IMR-90 (cell line): ENCODE results near the gene JAK1. TPM values are rescaled to one million over a fixed set of nuclear protein-coding genes. Genes with fewer than 3 reads are reported as not detected.

ENCODE experiments used
- ATAC-seq: fragments of 200-7000 bp; cut with Tn5 transposase; 2 replicates; pipeline ENCODE4 v1.9.1; 2020; ENCODE audit warnings: low read depth, mild to moderate bottlenecking, moderate library complexity
- BruUV-seq: library from RNA; stranded (reverse); fragments of 400-500 nt; replicated peaks from 2 replicates; lab custom pipeline; 2021; lab: Mats Ljungman, UMichigan
- CTCF ChIA-PET: fragments of 300-600 bp; formaldehyde crosslinking; extraction: SDS; loops from one replicate; lab custom pipeline; 2021; ENCODE audit warnings: antibody characterized with exemption; lab: Yijun Ruan, JAX
- POLR2A ChIA-PET: fragments of 300-600 bp; sonication (Branson Sonifier 250); formaldehyde crosslinking; loops from one replicate; lab custom pipeline; 2022; ENCODE audit warnings: antibody characterized with exemption; ENCODE audit not compliant: unreplicated experiment; lab: Charles Lee
- DNase-seq: peaks from one replicate; pipeline ENCODE4 v3.0.0; 2013
- H2AFZ ChIP-seq: replicated peaks from 2 replicates; pipeline ENCODE3; 2013; ENCODE audit warnings: low read length, mild to moderate bottlenecking; ENCODE audit not compliant: poor library complexity
- H2AK5ac ChIP-seq: 2 replicates; pipeline ENCODE4 v1.6.1; 2013; ENCODE audit warnings: low read depth, low read length, inconsistent platforms
- H2AK9ac ChIP-seq: replicated peaks from 2 replicates; pipeline ENCODE3; 2013; ENCODE audit warnings: mild to moderate bottlenecking, low read depth, low read length, moderate library complexity; ENCODE audit not compliant: poor library complexity
- H2BK120ac ChIP-seq: 2 replicates; pipeline ENCODE4 v1.6.1; 2013; ENCODE audit warnings: low read depth, low read length, inconsistent platforms
- H2BK15ac ChIP-seq: 3 replicates; pipeline ENCODE4 v1.6.1; 2013; ENCODE audit warnings: low read depth, low read length, inconsistent platforms
- H2BK20ac ChIP-seq: 2 replicates; pipeline ENCODE4 v1.6.1; 2013; ENCODE audit warnings: low read depth, mild to moderate bottlenecking, inconsistent platforms, low read length, moderate library complexity
- H2BK5ac ChIP-seq: 2 replicates; pipeline ENCODE4 v1.6.1; 2013; ENCODE audit warnings: mild to moderate bottlenecking, low read depth, low read length, inconsistent platforms; ENCODE audit not compliant: poor library complexity, severe bottlenecking
- H3K14ac ChIP-seq: replicated peaks from 2 replicates; pipeline ENCODE4 v1.6.1; 2013; ENCODE audit warnings: low read depth, low read length, inconsistent platforms
- H3K18ac ChIP-seq: 2 replicates; pipeline ENCODE4 v1.6.1; 2013; ENCODE audit warnings: low read depth, low read length, control low read depth
- H3K23ac ChIP-seq: 2 replicates; pipeline ENCODE4 v1.6.1; 2013; ENCODE audit warnings: low read depth, low read length, inconsistent platforms
- H3K27ac ChIP-seq: 2 replicates; pipeline ENCODE4 v1.5.1; 2013; ENCODE audit warnings: mild to moderate bottlenecking, control low read depth, low read length; ENCODE audit not compliant: insufficient read depth
- H3K27me3 ChIP-seq: 2 replicates; pipeline ENCODE4 v1.6.1; 2013; ENCODE audit warnings: low read length; ENCODE audit not compliant: control insufficient read depth, insufficient read depth
- H3K36me3 ChIP-seq: 2 replicates; pipeline ENCODE4 v1.6.1; 2013; ENCODE audit warnings: low read length, mixed read lengths; ENCODE audit not compliant: control insufficient read depth, insufficient read depth
- H3K4ac ChIP-seq: 2 replicates; pipeline ENCODE4 v1.6.1; 2013; ENCODE audit warnings: low read depth, low read length, inconsistent platforms
- H3K4me1 ChIP-seq: 2 replicates; pipeline ENCODE4 v1.6.1; 2013; ENCODE audit warnings: low read length, mixed read lengths; ENCODE audit not compliant: control insufficient read depth, insufficient read depth
- H3K4me2 ChIP-seq: 2 replicates; pipeline ENCODE4 v1.6.1; 2013; ENCODE audit warnings: low read depth, mild to moderate bottlenecking, control low read depth, low read length, moderate library complexity
- H3K4me3 ChIP-seq: 2 replicates; pipeline ENCODE4 v1.5.1; 2013; ENCODE audit warnings: low read depth, mild to moderate bottlenecking, control low read depth, low read length, moderate library complexity; ENCODE audit not compliant: insufficient read depth
- H3K56ac ChIP-seq: 2 replicates; pipeline ENCODE4 v1.6.1; 2013; ENCODE audit warnings: low read length, inconsistent platforms; ENCODE audit not compliant: insufficient read depth; ENCODE audit errors: extremely low read depth
- H3K79me1 ChIP-seq, 2 experiments: 2 replicates each; pipeline ENCODE4 v1.6.1; 2013; ENCODE audit warnings: low read length in 2 of 2, inconsistent platforms in 1 of 2, low read depth in 1 of 2
- H3K9ac ChIP-seq: 2 replicates; pipeline ENCODE4 v1.6.1; 2013; ENCODE audit warnings: low read depth, low read length, control low read depth
- H3K9me1 ChIP-seq: 2 replicates; pipeline ENCODE4 v1.6.1; 2013; ENCODE audit warnings: low read length, inconsistent platforms; ENCODE audit not compliant: insufficient read depth
- H3K9me3 ChIP-seq: 2 replicates; pipeline ENCODE4 v1.6.1; 2013; ENCODE audit warnings: low read length; ENCODE audit not compliant: control insufficient read depth, insufficient read depth
- H4K20me1 ChIP-seq: 2 replicates; pipeline ENCODE4 v1.6.1; 2013; ENCODE audit warnings: low read length, inconsistent platforms; ENCODE audit not compliant: insufficient read depth
- H4K5ac ChIP-seq: 2 replicates; pipeline ENCODE4 v1.6.1; 2013; ENCODE audit warnings: mild to moderate bottlenecking, low read depth, low read length, control low read depth
- H4K8ac ChIP-seq, 2 experiments: 2 replicates each; pipeline ENCODE4 v1.6.1; 2013; ENCODE audit warnings: low read depth in 2 of 2, low read length in 2 of 2, control low read depth in 1 of 2, inconsistent platforms in 1 of 2
- H4K91ac ChIP-seq: 2 replicates; pipeline ENCODE4 v1.6.1; 2013; ENCODE audit warnings: low read depth, low read length, inconsistent platforms; ENCODE audit not compliant: insufficient read depth
- MAZ ChIP-seq: IDR thresholded peaks from 2 replicates; pipeline ENCODE4 v1.6.1; 2012; ENCODE audit warnings: low read depth, mild to moderate bottlenecking, low read length, improper control_type of control experiment, moderate library complexity, borderline replicate concordance
- RCOR1 ChIP-seq: IDR thresholded peaks from 2 replicates; pipeline ENCODE4 v1.6.1; 2012; ENCODE audit warnings: mild to moderate bottlenecking, low read length, improper control_type of control experiment; ENCODE audit not compliant: insufficient replicate concordance
- SMC3 ChIP-seq: fragments of 150-350 bp; IDR thresholded peaks from 2 replicates; pipeline ENCODE4 v1.6.1; 2016; ENCODE audit warnings: low read depth, mild to moderate bottlenecking, antibody characterized with exemption, low read length, moderate library complexity
- WGBS, 2 experiments: methylation state at CpG; one replicate each; pipeline versions ENCODE4 v1.1.5 to v1.1.7; 2013; ENCODE audit warnings: missing lambda C conversion rate in 2 of 2; ENCODE audit not compliant: insufficient read length in 1 of 2; ENCODE audit errors: extremely low coverage in 2 of 2; 5-methylcytosine and 5-hydroxymethylcytosine counted together
- dilution Hi-C: fragments of 300-500 bp; cut with HindIII; formaldehyde crosslinking; loops from one replicate; pipeline ENCODE4 v1.14.3; 2018; ENCODE audit warnings: low sequenced_read_pairs; ENCODE audit not compliant: unreplicated experiment
- in situ Hi-C: fragments of 300-500 bp; cut with MboI; formaldehyde crosslinking; loops from 3 replicates; pipeline ENCODE4 v1.14.3; 2019; ENCODE audit warnings: low sequenced_read_pairs, inconsistent platforms, mixed read lengths
- intact Hi-C: fragments of 100-400 bp; cut with micrococcal nuclease; formaldehyde crosslinking; loops from 2 replicates; pipeline ENCODE4 v1.10.0; 2022
- polyA plus RNA-seq, 3 experiments: library from polyadenylated mRNA; depleted of rRNA; stranded (reverse); fragments of >200 nt; gene quantifications; 2 replicates each; pipeline ENCODE4 v1.2.3, GENCODE V29; 2012; ENCODE audit warnings: low replicate concordance in 1 of 3
- total RNA-seq: library from RNA; depleted of rRNA; stranded (reverse); fragments of >200 nt; gene quantifications from 2 replicates; pipeline ENCODE4 v1.2.3, GENCODE V29; 2012
- TF ChIP-seq, protein P1 (sequence below): fragments of 150-350 bp; IDR thresholded peaks from 2 replicates; pipeline ENCODE4 v1.6.1; 2017; ENCODE audit warnings: mild to moderate bottlenecking, antibody characterized with exemption, low read length, low read depth

JAK1 gene
- total and polyA plus RNA-seq, 2 of the 4 experiments (the other 2 are of a cell fraction): 76.9 to 103 TPM

GRCh38 chr1:65003316-65003664 is 36.9 kb upstream of the JAK1 start:
- Histone ChIP-seq H3K27me3 (no peaks in the 10 kb centered on the region), H4K20me1 (no peaks in the 10 kb centered on the region), H3K9ac (peak overlapping the region; percentile 72), H3K9me1 (peaks cover 8% of the 10 kb centered on the region), H2AFZ (peak overlapping the region; percentile 95), H2BK15ac (0 out of 3 replicates have a peak overlapping the region, but pooled peaks have one; percentile 19), H3K27ac (peak overlapping the region; percentile 82), H3K9me3 (no peaks in the 10 kb centered on the region), H3K4me3 (peak overlapping the region; percentile 58), H2AK5ac (no peak overlapping the region), H4K5ac (no peak overlapping the region), H3K14ac (no peak overlapping the region; the same call in 1 of the 2 replicates), H3K36me3 (no peaks in the 10 kb centered on the region), H2BK120ac (no peak overlapping the region), H3K4ac (no peak overlapping the region), H3K18ac (peak overlapping the region; percentile 21; the same call in 1 of the 2 replicates), H4K8ac (peak overlapping the region; percentile 38 to 50; a peak in 3 of 4 replicates), H4K91ac (no peak overlapping the region), H3K23ac (peak overlapping the region; percentile 3; the same call in 1 of the 2 replicates), H3K4me1 (peaks cover 9% of the 10 kb centered on the region), H2BK5ac (no peak overlapping the region), H3K79me1 (peaks cover 0 to 6% of the 10 kb centered on the region in 2 experiments; a peak in 1 of 4 replicates), H3K4me2 (peak overlapping the region; percentile 53), H2AK9ac (no peak overlapping the region), H3K56ac (peak overlapping the region; percentile 13; the same call in 1 of the 2 replicates), H2BK20ac (no peak overlapping the region)
- intact Hi-C loops (loop anchor here (2.0 kb wide), 1 partner anchor 36 kb away; the partner anchor contains the start of gene JAK1), in situ Hi-C loops (no loop called here), dilution Hi-C loops (no loop called here)
- ChIA-PET POLR2A (no interaction called here), CTCF (no interaction called here)
- BruUV-seq: no TSS peak
- WGBS, 2 experiments: 9% methylated on average over 4 of the region's 11 CpGs; no CpG with 5 or more reads in 1 of the 2 experiments
- ATAC-seq (no peak), DNase-seq (no peak)
- TF ChIP-seq, protein P1, sequence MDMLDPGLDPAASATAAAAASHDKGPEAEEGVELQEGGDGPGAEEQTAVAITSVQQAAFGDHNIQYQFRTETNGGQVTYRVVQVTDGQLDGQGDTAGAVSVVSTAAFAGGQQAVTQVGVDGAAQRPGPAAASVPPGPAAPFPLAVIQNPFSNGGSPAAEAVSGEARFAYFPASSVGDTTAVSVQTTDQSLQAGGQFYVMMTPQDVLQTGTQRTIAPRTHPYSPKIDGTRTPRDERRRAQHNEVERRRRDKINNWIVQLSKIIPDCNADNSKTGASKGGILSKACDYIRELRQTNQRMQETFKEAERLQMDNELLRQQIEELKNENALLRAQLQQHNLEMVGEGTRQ: no peak
- TF ChIP-seq RCOR1 (no peak), MAZ (no peak), SMC3 (no peak)
